ENCODE data around the gene ZNF3.
"Not testable (repeated sequence)": the region's sequence is repeated elsewhere in the genome, so short reads cannot be mapped to it uniquely, and the experiment has no call there.

Gene ZNF3

GRCh38 chr7:100081535-100082102, at the start of gene ZNF3:
Gene ZNF3, minus strand, starts transcription at chr7:100081723. Its CDS starts 4,366 bp downstream, at chr7:100077357.
- DNase-seq, result peak; percentile 90

- no peak for DNase-seq
Observed at GRCh38 chr7:100130608-100131453, 49.3 kb upstream of the ZNF3 start.

DNA sequence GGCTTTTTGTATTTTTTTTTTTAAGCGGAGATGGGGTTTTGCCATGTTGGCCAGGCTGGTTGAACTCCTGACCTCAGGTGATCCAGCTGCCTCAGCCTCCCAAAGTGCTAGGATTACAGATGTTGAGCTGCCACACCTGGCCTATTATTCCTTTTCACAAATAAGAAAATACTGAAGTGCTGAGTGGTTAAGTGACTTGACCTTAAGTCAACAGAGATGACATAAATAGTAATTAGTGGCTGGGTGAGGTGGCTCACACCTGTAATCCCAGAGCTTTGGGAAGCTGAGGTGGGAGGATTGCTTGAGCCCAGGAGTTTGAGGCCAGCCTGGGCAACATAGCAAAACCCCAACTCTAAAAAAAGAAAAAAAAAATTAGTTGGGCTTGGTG, 48.7 kb upstream of the ZNF3 start:
- not testable (repeated sequence) for DNase-seq

- DNase-seq, result no peak
Observed at GRCh38 chr7:100128637-100128963, 47.1 kb upstream of the ZNF3 start.

DNA sequence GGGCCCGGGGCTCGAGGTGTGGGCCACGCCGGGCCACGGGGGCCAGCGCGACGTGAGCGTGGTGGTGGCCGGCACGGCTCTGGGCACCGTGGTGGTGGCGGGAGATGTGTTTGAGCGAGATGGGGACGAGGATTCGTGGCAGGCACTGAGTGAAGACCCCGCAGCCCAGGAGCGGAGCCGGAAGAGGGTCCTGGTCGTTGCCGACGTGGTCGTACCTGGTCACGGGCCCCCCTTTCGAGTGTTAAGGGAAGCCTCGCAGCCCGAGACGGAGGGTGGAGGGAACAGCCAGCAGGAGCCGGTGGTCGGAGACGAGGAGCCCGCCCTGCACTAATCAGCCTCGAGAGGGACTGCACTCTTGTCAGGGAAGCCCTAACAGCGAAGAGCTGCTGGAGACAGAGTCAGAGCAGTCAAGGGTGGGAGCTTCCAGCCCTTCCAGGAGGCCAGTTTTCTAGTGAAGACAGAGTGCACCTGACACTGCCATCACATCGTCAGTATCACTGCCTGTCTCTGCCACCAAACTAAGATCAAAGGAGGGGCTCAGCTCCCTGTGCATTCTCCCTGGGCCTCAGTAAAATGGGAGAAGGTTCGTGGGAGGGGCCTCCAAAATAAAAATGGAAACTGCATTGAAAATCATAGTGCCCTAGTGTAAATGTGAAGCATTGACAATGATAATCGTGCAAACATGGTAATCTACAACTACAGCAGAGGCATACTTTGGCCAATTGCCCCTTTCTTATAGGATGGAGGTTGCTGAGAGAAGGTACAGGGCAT, 46.5 kb upstream of the ZNF3 start:
- no peak for DNase-seq

- DNase-seq, result peak; percentile 66
Observed at GRCh38 chr7:100126931-100127865, 45.7 kb upstream of the ZNF3 start, which contains the start of gene MBLAC1. Gene MBLAC1, plus strand, starts transcription at chr7:100126967. Its CDS starts 429 bp downstream, at chr7:100127396.

DNA sequence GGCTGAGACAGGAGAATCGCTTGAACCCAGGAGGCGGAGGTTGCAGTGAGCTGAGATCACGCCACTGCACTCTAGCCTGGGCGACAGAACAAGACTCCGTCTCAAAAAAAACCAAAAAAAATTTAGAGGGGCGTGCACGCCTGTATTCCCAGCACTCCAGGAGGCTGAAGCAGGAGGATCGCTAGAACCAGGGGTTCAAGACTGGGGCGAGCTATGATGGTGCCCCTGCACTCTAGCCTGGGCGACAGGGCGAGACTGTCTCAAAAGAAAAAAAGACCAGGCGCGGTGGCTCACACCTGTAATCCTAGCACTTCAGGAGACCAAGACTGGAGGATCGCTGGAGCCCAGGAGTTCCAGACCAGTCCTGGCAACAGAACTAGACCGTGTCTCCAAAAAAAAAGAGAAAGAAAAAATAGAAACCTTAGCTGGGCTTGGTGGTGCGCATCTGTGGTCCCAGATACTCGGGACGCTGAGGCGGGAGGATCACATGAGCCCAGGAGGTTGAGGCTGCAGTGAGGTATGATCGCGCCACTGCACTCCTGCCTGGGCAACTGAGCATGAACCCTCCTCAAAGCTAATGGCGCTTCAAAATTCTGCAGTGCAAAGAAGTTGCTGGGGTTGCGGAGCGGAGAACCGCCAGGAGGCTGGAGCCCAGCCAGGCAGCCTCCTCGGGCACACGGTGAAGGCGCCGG, 44.9 kb upstream of the ZNF3 start:
- DNase-seq, result no peak

DNA sequence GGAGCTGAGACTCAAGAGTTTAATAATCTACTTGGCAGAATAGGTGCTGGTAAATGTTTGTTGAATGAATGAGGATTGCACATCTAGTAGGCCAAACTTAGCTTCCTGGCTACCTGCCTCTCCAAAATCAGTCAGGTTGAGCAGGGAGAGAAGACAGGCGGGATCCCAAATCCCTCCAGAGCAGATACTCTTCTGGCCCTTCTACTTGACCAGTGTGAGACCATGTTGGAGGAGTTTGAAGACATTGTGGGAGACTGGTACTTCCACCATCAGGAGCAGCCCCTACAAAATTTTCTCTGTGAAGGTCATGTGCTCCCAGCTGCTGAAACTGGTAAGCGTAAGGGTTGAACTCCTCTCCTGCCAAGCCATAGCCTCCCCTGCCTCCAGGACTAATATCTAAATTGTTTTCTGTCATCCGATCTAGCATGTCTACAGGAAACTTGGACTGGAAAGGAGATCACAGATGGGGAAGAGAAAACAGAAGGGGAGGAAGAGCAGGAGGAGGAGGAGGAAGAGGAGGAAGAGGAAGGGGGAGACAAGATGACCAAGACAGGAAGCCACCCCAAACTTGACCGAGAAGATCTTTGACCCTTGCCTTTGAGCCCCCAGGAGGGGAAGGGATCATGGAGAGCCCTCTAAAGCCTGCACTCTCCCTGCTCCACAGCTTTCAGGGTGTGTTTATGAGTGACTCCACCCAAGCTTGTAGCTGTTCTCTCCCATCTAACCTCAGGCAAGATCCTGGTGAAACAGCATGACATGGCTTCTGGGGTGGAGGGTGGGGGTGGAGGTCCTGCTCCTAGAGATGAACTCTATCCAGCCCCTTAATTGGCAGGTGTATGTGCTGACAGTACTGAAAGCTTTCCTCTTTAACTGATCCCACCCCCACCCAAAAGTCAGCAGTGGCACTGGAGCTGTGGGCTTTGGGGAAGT, 43.0 kb upstream of the ZNF3 start:
- DNase-seq, result no peak

DNA sequence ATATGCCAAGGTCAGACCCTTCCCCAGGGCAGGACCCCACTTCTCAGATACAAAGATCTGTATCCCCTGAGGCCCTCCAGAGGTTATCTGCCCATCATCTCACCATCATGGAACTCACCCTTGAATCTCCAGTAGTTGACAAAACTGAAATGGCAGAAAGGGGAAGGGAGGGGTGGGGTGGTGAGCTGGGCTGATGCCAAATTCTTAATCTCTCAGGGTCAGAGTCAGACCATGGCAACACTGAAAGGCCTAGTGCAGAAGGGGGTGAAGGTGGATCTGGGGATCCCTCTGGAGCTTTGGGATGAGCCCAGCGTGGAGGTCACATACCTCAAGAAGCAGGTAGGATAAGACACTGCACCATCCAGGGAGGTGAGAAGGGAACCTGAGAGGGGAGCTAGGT, 41.0 kb upstream of the ZNF3 start:
- DNase-seq, result no peak

DNA sequence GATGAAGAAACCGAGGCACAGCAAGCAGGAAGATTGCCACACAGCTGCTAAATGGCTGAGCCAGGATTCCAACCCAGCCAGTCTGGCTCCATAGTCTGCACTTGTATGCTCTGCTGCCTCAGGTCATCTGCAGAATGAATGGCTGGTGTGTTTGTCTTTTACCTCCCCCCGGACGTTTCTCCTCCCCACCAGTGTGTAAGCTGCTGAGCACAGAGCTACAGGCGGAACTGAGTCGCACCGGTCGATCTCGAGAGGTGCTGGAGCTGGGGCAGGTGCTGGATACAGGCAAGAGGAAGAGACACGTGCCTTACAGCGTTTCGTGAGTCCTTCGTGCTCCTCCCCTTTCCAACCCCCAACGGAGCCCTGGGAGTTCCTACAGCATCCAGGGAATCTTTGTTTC, 40.5 kb upstream of the ZNF3 start:
- DNase-seq, result peak; percentile 78

DNA sequence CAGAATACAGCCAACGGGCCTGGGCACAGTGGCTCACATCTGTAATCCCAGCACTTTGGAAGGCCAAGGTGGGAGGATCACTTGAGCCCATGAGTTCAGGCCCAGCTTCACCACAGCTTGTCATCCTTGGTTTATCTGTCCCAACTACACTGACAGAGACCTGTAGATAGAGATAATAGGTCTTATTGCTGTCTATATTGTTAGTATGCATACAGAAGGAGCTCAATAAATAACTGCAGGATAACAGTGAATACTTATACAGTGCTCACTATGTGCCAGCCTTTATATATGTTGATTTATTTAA, 39.2 kb upstream of the ZNF3 start:
- DNase-seq, result no peak

DNA sequence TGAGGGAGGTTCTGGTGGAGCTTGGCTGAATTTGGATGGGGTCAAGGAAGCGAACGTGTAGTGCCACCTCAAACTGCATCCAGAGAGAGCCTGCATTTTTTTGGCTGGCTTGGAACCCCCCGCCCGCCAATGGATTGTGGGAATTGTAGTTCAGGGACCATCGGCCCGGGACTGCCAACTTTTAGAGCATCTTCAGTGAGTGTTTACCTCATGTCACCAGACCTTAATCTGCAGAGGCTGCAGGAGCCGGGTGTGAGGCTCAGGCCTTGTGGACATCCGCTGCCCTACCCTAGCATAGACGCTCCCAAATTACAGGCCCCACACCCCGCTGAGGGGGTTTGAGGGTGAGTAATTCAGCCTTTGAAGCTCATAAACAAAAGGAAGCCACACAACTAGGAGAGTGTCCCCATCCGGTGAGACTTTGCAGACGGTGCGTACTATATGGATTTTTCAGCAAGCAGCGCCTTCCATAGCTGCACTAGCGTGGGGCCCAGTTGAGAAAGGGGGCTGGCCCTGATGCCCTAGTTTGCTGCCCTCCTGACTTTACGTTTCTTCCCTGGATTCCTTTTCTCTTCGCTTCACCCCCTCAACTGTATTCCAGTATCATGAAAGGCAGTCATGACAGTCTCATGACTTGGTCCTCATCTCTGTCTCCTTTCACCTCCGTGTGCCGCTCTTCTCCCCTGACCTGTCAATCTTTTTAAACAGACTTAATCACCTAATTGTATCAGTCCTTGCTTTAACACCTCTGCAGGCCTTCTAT, 38.6 kb upstream of the ZNF3 start:
- peak; percentile 43 for DNase-seq

GRCh38 chr7:100119072-100119969, 37.8 kb upstream of the ZNF3 start, which contains the start of the genes CNPY4 and TAF6:
Gene CNPY4, plus strand, starts transcription at chr7:100119634. Its CDS starts 111 bp downstream, at chr7:100119745.
Gene TAF6, minus strand, starts transcription at chr7:100119358. Its CDS starts 5,149 bp downstream, at chr7:100114209.
- peak; percentile 78 for DNase-seq

GRCh38 chr7:100118388-100119071, 37.0 kb upstream of the ZNF3 start:
- DNase-seq, result no peak

DNA sequence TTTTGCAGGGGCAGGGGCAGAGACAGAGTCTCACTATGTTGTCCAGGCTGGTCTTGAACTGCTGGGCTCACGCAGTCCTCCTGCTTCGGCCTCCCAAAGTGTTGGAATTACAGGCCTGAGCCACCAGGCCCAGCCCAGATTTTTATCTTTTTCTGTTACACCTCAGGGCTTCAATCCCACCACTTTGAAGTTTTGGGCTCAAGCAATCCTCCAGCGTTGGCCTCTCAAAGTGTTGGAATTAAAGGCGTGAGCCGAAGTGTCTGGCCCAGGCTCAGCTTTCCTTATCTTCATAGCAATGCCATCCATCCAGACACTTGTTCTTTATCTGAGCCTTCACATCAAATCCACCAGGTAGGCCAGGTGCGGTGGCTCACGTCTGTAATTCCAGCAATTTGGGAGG, 33.5 kb upstream of the ZNF3 start:
- no peak for DNase-seq

GRCh38 chr7:100111914-100112313, 30.4 kb upstream of the ZNF3 start:
- no peak for DNase-seq

- no peak for DNase-seq
Observed at GRCh38 chr7:100111156-100111555, 29.6 kb upstream of the ZNF3 start.

DNA sequence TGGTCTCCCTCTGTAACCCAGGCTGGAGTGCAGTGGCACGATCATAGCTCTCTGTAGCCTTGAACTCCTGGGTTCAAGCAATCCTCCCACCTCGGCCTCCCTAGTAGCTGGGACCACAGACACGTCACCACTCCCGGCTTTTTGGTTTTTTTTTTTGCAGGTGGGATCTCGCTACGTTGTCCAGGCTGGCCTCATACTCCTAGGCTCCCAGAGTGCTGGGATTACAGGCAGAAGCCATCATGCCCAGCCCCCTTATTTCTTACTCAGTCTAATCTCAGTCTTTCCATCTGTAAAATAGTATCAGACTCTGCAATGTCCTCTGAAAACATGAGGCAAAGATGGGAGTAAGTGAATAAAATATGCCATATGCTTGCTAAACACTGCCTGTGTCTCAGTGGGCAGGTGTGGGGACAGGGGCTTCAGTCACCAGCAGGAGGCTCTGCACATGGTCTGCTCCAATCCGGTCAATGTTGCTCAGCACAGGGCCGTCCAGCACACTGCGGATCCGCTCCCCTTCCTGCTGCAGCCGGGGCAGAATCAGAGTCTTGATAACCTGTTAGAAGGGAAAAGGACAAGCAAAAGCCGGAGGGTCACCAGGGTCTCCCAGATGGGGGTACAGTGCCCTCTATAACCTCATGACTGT, 28.1 kb upstream of the ZNF3 start:
- DNase-seq, result no peak

All from SHP77 treated with DMSO at 0.1 percent for 48 hours (cell line).